Stimulated activated CD4-positive, alpha-beta T cell treated with anti-CD3 and anti-CD28 coated beads, Interleukin-15, amount 100 ng/mL, for 1 hour (primary cell): ENCODE results near the gene ZNF597.
A peak's percentile ranks its signal among the peaks of the same experiment; 100 is the strongest.

Source experiments
- DNase-seq, 2 donors: peaks; one replicate each; pipeline ENCODE4 v3.0.0-alpha.2; 2020; ENCODE audit warnings: low read depth in 1 of 2, low spot score in 1 of 2

ZNF597 gene

DNA sequence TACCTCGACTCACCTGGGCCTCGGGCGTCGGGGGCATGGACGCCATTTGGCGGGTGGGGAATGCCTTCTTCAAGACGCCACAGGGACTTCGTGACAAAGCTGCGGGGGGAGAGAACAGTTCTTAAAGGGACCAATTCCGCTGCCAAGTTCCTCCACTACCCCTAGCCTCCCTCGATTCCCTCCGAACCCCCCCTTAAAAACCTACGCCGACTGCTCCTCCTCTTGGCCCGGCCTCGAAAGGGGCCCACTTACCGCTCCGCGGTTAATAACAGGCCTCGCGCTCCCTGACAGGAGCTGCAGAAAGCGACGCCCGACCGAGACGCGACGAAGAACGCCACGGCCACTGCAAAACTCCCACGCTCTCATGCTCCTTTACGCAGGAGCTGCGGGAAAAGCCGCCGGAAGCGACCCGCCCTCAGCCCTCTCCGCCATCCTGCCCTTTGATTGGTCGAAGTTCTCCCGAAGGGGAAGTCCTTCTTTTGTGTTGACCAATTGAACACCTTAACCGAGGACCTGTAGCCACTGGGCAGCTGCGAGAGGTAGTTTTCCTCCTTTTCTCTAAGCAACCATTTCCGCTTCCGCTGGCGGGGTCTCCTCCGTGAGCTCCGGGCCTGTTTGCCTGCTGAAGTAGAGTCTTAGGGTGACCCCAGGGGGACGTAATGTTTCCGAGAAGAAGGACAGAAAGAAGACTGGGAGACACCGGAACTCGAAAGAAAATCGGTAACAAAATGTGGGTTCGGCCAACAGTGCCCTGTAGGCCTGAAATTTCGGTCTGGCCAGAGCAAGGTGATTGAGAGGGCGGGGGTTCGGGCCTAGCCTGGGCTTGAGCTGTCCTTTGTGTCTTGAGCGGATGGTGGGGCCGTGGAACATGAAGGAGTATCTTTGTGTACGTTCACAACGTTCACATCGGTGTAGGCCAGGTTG lies at the start of gene ZNF597, which contains the start of gene NAA60:
ZNF597 (minus strand) TSS at position 397 of the 924 bp plus-strand sequence; CDS start at position 46, 351 bp downstream.
NAA60 (plus strand) TSS at position 573 of the 924 bp plus-strand sequence. CDS start 32,548 bp downstream, outside the sequence.
- DNase-seq, result peak; percentile 55 to 57

GRCh38 chr16:3492356-3492755 lies 49.1 kb upstream of the ZNF597 start:
- no peak for DNase-seq

GRCh38 chr16:3490911-3491629 lies 47.8 kb upstream of the ZNF597 start:
- no peak for DNase-seq

- DNase-seq, result no peak
These were observed 45.5 kb upstream of the ZNF597 start for GRCh38 chr16:3488801-3489200.

- DNase-seq, result no peak
These were observed 44.5 kb upstream of the ZNF597 start for GRCh38 chr16:3487521-3488410.

DNA sequence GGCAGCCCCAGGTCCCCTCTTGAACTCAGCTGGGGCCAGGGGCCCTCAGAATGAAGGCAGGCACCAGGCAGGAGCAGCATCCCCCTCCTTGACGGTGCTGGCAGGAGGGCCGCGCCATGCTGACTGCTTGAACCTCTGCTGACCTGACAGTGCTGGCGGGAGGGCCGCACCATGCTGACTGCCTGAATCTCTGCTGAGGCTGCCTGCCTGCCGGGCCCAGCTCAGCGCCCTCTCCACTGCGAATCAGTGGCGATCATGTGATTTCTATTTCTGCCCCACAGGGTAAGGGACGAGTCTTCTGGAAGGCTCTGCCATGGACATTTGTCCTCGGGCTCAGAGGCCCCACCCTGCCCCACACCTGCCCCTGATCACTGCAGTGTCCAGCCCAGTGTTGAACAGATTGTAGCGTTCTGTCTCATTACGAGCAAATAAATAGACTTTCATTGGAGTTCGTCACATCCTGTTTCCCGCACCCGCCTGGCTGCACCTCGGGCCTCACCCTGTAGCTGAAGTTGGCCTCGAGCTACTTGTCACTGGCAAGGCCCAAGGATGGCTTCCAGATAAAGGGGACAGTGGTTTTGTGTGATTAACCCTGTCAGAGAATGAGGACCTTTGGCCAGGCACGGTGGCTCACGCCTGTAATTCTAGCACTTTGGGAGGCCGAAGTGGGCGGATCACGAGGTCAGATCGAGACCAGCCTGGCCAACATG lies 43.4 kb upstream of the ZNF597 start:
- DNase-seq, result no peak

- no peak for DNase-seq
These were observed 42.7 kb upstream of the ZNF597 start for GRCh38 chr16:3485821-3486505.

GRCh38 chr16:3485097-3485745 lies 41.9 kb upstream of the ZNF597 start:
- DNase-seq, result no peak

DNA sequence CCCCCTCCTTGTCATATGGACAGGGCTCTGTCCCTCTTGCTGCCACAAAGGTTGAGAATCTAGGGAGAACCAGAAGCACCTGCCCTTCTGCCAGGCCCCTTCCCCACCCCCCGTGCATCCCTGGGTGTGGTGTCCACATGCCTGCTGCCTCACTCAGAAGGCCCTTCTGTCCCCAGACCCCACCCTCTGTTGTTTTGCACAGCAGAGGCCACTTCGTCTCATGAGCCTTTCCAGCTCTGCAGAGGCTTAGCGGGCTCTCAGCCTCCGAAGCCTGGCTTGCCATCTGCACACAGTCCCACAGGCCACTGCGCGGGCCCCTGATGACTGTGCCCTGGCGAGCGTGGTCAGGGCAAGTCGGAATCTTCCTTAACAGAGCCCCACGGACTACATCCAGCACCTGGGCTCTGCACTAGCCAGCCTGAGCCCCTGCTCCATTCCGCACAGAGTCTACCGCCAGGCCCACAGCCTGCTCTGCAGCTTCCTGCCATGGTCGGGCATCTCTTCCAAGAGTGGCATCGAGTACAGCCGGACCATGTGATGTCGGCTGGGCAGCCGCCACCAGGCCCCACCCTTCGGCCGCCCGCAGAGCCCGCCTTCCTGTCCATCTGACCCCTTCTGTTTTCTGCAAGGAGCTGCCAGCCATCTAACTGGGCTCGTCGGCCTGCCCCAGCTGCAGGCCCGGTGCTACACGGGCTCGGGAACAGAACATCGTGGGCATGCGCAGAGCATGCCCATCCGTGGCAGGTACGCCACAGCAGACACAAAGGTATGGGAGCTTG lies 41.2 kb upstream of the ZNF597 start:
- no peak for DNase-seq

- no peak for DNase-seq
These were observed 39.4 kb upstream of the ZNF597 start for GRCh38 chr16:3482659-3483241.

DNA sequence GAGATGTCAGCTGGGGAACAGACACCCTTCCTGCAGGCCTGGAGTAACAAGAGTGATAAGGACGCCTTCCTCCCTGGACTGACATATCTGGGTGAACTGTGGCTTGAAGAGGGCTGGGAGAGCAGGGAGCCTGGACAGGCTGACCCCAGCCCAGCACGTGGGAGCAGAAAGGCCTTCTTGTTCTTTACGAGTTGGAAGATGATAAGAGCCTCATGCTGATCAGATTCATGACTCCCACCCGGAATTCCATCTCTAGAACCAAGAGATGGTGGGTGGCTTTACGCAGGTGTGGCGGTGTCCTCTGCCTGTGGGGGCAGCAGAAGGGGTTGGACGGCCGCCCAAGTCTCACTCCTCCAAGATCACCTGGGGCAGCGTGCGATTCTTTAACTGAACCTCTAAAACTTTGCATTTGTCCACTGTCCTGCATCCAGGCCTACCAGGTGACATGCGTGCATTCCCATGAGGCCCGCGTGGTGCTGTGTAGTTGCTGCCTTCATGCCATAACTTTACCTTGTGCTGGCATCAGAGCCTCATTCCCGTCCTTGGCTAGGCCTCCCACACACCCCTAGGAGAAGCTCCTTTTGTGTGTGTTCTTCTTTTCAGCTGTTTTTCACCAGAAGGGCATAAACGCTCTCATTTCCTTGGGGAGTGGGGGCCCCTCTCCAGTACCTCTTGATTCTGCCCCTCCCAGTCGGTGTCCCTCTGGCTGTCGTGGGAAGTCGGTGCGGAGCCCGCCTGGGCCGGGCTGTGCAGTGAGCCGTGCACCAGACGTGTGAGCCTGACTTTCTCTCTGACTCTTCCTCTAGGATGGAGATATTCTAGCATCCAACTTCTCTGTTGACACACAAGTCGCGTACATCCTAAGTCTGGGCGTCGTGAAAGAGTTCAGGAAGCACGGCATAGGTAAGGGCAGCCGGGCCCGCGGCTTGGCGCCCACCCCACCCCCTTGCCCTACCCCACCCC lies 38.7 kb upstream of the ZNF597 start:
- no peak for DNase-seq

- no peak for DNase-seq
These were observed 37.8 kb upstream of the ZNF597 start for GRCh38 chr16:3480901-3481695.

GRCh38 chr16:3479654-3480216 lies 36.4 kb upstream of the ZNF597 start:
- DNase-seq, result no peak

GRCh38 chr16:3478242-3478925 lies 35.1 kb upstream of the ZNF597 start:
- DNase-seq, result no peak

DNA sequence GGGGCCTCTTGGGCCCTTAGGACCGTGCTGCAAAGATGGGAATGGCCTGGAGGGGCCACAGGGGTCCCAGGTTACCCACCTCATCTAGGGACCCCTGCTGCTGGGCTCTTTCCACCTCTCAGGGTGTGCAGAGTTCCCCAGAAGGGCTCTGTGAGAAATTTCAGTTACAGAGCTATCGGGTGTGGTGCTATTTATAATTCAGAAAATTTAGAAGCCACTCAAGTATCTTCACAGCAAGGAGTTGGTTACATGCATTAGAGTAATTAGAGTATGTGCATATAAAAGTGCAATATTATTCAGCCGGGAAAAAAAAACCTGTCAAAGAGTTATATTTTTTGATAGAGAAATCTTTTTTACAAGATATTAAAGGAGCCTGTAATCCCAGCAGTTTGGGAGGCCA lies 33.1 kb upstream of the ZNF597 start:
- no peak for DNase-seq
